HG02981 (cell line): Measurements from ENCODE around the gene TRAM2.
A peak's percentile ranks its signal among the peaks of the same experiment; 100 is the strongest.

ENCODE experiments used
- ATAC-seq: cut with Tn5 transposase; IDR thresholded peaks from one replicate; pipeline ENCODE4 v1.9.1; 2021; ENCODE audit warnings: mild to moderate bottlenecking, moderate library complexity; ENCODE audit not compliant: unreplicated experiment

The TRAM2 gene

GRCh38 chr6:52595000-52595795 is 18.3 kb upstream of the TRAM2 start:
- peak; percentile 73 for ATAC-seq

GRCh38 chr6:52594221-52594620 is 17.4 kb upstream of the TRAM2 start:
- no peak for ATAC-seq

- no peak for ATAC-seq
Measured at GRCh38 chr6:52591832-52592231, 15.0 kb upstream of the TRAM2 start.

- ATAC-seq: no peak
Measured at GRCh38 chr6:52590152-52590891, 13.5 kb upstream of the TRAM2 start.

GRCh38 chr6:52588710-52589091 is 11.8 kb upstream of the TRAM2 start:
- ATAC-seq: no peak

- ATAC-seq: no peak
Measured at GRCh38 chr6:52588087-52588709, 11.3 kb upstream of the TRAM2 start.

GRCh38 chr6:52587001-52587400 is 10.1 kb upstream of the TRAM2 start:
- ATAC-seq: no peak

- no peak for ATAC-seq
Measured at GRCh38 chr6:52584203-52584602, 7.3 kb upstream of the TRAM2 start.

GRCh38 chr6:52582996-52583395 is 6.1 kb upstream of the TRAM2 start:
- no peak for ATAC-seq

GRCh38 chr6:52582446-52582845 is 5.6 kb upstream of the TRAM2 start:
- ATAC-seq: no peak

- ATAC-seq: no peak
Measured at GRCh38 chr6:52580905-52581304, 4.0 kb upstream of the TRAM2 start.

GRCh38 chr6:52579006-52579660 is 2.3 kb upstream of the TRAM2 start:
- no peak for ATAC-seq

GRCh38 chr6:52577778-52578463 is 1.1 kb upstream of the TRAM2 start:
- ATAC-seq: no peak

- peak; percentile 66 for ATAC-seq
Measured at GRCh38 chr6:52576392-52577021, 353 bp downstream of the TRAM2 start.

- ATAC-seq: no peak
Measured at GRCh38 chr6:52576054-52576391, 837 bp downstream of the TRAM2 start.

GRCh38 chr6:52575502-52575892 is 1.4 kb downstream of the TRAM2 start:
- ATAC-seq: no peak

- peak; percentile 47 for ATAC-seq
Measured at GRCh38 chr6:52574709-52575501, 2.0 kb downstream of the TRAM2 start.

- no peak for ATAC-seq
Measured at GRCh38 chr6:52573295-52573694, 3.6 kb downstream of the TRAM2 start.

GRCh38 chr6:52572536-52572935 is 4.3 kb downstream of the TRAM2 start:
- no peak for ATAC-seq
